Smooth muscle cell (in vitro differentiated cells): Measurements from ENCODE around the gene RHOG. TPM values are rescaled to one million over a fixed set of nuclear protein-coding genes. Genes with fewer than 3 reads are reported as not detected.

Experiments used
- DNase-seq: peaks from one replicate; lab custom pipeline; 2025; ENCODE audit not compliant: unreplicated experiment; lab: John Stamatoyannopoulos, UW
- H2AFZ ChIP-seq: fragments of 200-600 bp; sonication (generic); 2 replicates; pipeline ENCODE4 v1.6.0; 2016; ENCODE audit warnings: antibody characterized with exemption, low read depth, mild to moderate bottlenecking
- H3F3A ChIP-seq: fragments of 200-600 bp; sonication (generic); 2 replicates; pipeline ENCODE4 v1.6.0; 2017; ENCODE audit warnings: antibody characterized with exemption, low read depth
- H3K27ac ChIP-seq: fragments of 200-600 bp; sonication (generic); 2 replicates; pipeline ENCODE4 v1.5.1; 2016; ENCODE audit warnings: low read depth, mild to moderate bottlenecking
- H3K27me3 ChIP-seq: fragments of 200-600 bp; sonication (generic); 2 replicates; pipeline ENCODE4 v1.6.1; 2016; ENCODE audit warnings: low read depth, mild to moderate bottlenecking
- H3K36me3 ChIP-seq: fragments of 200-600 bp; sonication (generic); 2 replicates; pipeline ENCODE4 v1.5.1; 2016; ENCODE audit warnings: low read depth
- H3K4me1 ChIP-seq: fragments of 200-600 bp; sonication (generic); 2 replicates; pipeline ENCODE4 v1.5.1; 2016; ENCODE audit warnings: low read depth
- H3K4me2 ChIP-seq: fragments of 200-600 bp; sonication (generic); 2 replicates; pipeline ENCODE4 v1.6.0; 2016; ENCODE audit warnings: mild to moderate bottlenecking
- H3K4me3 ChIP-seq: fragments of 200-600 bp; sonication (generic); 2 replicates; pipeline ENCODE4 v1.5.1; 2016; ENCODE audit warnings: mild to moderate bottlenecking
- H3K79me2 ChIP-seq: fragments of 200-600 bp; sonication (generic); 2 replicates; pipeline ENCODE4 v1.6.0; 2016; ENCODE audit warnings: low read depth, mild to moderate bottlenecking
- H3K9ac ChIP-seq: fragments of 200-600 bp; sonication (generic); 2 replicates; pipeline ENCODE4 v1.6.0; 2016; ENCODE audit warnings: low read depth
- H3K9me3 ChIP-seq: fragments of 200-600 bp; sonication (generic); replicated peaks from 2 replicates; pipeline ENCODE4 v1.5.1; 2016; ENCODE audit warnings: low read depth
- H4K20me1 ChIP-seq: fragments of 200-600 bp; sonication (generic); 2 replicates; pipeline ENCODE4 v1.6.0; 2016; ENCODE audit warnings: low read depth
- WGBS: methylation state at CpG from one replicate; pipeline ENCODE4 v1.1.7; 2016; ENCODE audit warnings: low lambda C conversion rate; 5-methylcytosine and 5-hydroxymethylcytosine counted together
- polyA plus RNA-seq: library from polyadenylated mRNA; unstranded; fragments of >200 nt; fragmentation: Nextera tagmentation; extraction: Ambion mirVana; gene quantifications from 2 replicates; pipeline ENCODE4 v1.2.1, GENCODE V29; 2016
- total RNA-seq: library from RNA; depleted of rRNA; stranded (reverse); fragments of >200 nt; gene quantifications from 2 replicates; pipeline ENCODE4 v1.2.3, GENCODE V29; 2014
- TF ChIP-seq, protein P1 (sequence below): fragments of 200-600 bp; sonication (generic); IDR thresholded peaks from 2 replicates; pipeline ENCODE4 v1.5.1; 2017; ENCODE audit warnings: borderline replicate concordance, mild to moderate bottlenecking, antibody characterized with exemption; ENCODE audit not compliant: insufficient read depth, poor library complexity, severe bottlenecking

Gene RHOG
- total and polyA plus RNA-seq, 2 experiments from 2014 or later, result 20.2 to 32.7 TPM

DNA sequence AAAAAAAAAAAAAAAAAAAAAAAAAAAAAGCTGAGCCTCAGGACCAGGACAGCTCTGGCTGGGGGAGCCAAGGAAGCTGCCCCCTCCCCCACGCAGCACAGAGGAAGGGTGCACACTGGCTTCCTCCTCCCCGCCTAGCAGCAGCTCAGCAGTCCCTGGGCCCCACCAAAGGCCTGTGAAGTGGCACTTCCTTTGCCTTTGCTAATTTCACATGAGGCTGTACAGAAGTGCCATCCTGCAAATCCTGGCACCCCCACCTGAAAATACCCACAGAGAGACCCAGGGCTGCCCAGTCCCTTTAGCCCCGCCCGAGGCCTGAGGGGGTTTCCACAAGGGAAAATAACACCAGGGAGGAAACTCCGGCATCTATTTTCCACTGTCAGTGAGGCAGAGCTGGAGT lies 3.9 kb downstream of the RHOG start:
- Histone ChIP-seq H4K20me1 (peaks cover 84% of the 10 kb centered on the region), H3K4me3 (no peak overlapping the region), H3K27me3 (no peaks in the 10 kb centered on the region), H3K4me2 (no peak overlapping the region), H3K4me1 (peaks cover 14% of the 10 kb centered on the region), H3K9me3 (no peaks in the 10 kb centered on the region), H3K79me2 (peaks cover 85% of the 10 kb centered on the region), H2AFZ (no peak overlapping the region), H3F3A (peaks cover 10% of the 10 kb centered on the region), H3K27ac (no peak overlapping the region), H3K9ac (no peak overlapping the region), H3K36me3 (no peaks in the 10 kb centered on the region)
- DNase-seq, result no peak
- TF ChIP-seq, protein P1, sequence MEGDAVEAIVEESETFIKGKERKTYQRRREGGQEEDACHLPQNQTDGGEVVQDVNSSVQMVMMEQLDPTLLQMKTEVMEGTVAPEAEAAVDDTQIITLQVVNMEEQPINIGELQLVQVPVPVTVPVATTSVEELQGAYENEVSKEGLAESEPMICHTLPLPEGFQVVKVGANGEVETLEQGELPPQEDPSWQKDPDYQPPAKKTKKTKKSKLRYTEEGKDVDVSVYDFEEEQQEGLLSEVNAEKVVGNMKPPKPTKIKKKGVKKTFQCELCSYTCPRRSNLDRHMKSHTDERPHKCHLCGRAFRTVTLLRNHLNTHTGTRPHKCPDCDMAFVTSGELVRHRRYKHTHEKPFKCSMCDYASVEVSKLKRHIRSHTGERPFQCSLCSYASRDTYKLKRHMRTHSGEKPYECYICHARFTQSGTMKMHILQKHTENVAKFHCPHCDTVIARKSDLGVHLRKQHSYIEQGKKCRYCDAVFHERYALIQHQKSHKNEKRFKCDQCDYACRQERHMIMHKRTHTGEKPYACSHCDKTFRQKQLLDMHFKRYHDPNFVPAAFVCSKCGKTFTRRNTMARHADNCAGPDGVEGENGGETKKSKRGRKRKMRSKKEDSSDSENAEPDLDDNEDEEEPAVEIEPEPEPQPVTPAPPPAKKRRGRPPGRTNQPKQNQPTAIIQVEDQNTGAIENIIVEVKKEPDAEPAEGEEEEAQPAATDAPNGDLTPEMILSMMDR, result no peak
- 90% methylated on average over 5 of the region's 5 CpGs for WGBS

DNA sequence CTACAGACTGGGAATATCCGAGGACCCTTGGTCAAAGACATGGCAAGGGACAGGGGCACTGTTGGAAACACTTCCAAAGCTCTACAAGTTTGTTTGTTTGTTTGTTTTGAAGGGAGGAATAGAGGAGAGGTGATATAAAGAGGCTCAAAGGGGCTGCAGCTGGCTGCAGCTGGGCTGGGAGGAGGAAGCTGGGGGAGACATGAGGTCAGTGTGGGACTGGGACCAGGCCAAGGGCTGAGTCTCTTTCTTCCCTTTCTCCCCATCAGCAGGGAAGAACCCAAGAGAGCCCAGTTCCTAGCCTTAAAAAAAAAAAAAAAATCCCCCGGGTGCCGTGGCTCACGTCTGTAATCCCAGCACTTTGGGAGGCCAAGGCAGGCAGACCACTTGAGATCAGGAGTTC lies 5.0 kb downstream of the RHOG start:
- Histone ChIP-seq H3K9me3 (no peaks in the 10 kb centered on the region), H2AFZ (no peak overlapping the region), H3K27me3 (no peaks in the 10 kb centered on the region), H3K79me2 (peaks cover 90% of the 10 kb centered on the region), H3F3A (peaks cover 10% of the 10 kb centered on the region), H3K36me3 (no peaks in the 10 kb centered on the region), H3K9ac (no peak overlapping the region), H3K4me1 (peaks cover 14% of the 10 kb centered on the region), H3K27ac (no peak overlapping the region), H3K4me2 (no peak overlapping the region), H4K20me1 (peaks cover 95% of the 10 kb centered on the region), H3K4me3 (no peak overlapping the region)
- no peak for DNase-seq
- TF ChIP-seq, protein P1, result no peak
- WGBS, result over 99% methylated on average over 4 of the region's 4 CpGs

DNA sequence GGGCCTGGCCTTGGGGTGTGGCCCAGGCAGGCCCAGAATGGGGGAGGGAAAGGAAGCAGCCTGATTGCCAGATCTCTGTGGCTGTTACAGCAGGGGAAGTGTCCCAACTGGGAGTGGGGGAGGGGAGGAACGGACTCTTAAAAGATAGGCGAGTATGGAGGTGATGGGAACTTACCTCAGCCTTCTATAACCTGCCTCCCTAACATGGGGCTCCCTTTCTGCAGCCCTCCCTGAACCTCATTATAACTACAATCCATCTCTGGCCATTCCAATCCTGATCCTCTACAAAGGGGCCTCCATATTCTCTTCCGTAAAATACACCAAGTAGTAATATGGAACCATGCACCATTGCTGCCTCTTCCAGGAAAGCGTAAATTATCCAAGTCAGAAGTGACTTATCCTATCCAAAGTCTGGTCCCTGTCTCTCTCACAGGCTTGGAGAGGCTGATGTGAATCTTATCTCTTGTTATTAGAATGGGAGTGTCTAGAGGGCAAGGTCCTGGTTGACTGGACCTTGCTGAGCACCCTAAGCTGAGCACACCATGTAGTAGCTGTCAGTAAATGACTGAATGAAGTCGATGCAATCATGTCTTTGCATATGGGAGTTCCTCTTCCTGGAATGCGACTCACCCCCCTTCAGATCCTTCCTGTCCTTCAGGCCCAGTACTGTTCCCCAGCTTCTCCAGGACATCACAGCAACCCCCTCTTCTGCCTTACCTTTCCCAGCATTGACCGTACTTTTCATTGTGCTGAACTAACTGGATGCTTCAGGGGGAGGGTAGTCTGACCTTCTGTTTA lies 5.9 kb downstream of the RHOG start:
- no peak overlapping the region for H3K4me2 ChIP-seq
- DNase-seq, result no peak
- peaks cover 100% of the 10 kb centered on the region for H4K20me1 ChIP-seq
- H3K9ac ChIP-seq, result no peak overlapping the region
- no peaks in the 10 kb centered on the region for H3K36me3 ChIP-seq
- peaks cover 11% of the 10 kb centered on the region for H3K4me1 ChIP-seq
- H3F3A ChIP-seq, result peaks cover 9% of the 10 kb centered on the region
- no peak overlapping the region for H2AFZ ChIP-seq
- H3K79me2 ChIP-seq, result peaks cover 88% of the 10 kb centered on the region
- no peak overlapping the region for H3K27ac ChIP-seq
- H3K9me3 ChIP-seq, result no peaks in the 10 kb centered on the region
- H3K4me3 ChIP-seq, result no peak overlapping the region
- 86% methylated on average over 7 of the region's 7 CpGs for WGBS
- TF ChIP-seq, protein P1, result no peak
- H3K27me3 ChIP-seq, result no peaks in the 10 kb centered on the region

DNA sequence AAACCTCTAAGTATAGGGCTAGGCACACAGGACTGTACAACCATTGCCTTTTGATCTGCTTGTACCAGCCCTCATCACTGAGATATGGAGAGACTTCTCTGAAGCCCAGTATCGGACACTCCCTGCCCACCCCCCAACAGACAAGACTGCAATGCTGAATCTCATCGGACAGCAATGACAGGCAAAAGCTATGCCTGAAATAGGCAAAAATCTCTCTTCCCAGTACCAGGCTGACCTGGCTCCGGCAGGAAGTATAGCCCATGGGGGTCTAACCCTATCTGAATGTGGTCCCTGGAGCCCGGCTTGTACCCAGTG lies 6.5 kb downstream of the RHOG start:
- DNase-seq, result no peak
- TF ChIP-seq, protein P1, result no peak
- H3K27ac ChIP-seq, result no peak overlapping the region
- no peaks in the 10 kb centered on the region for H3K27me3 ChIP-seq
- peaks cover 89% of the 10 kb centered on the region for H3K79me2 ChIP-seq
- WGBS, result 76% methylated on average over 4 of the region's 4 CpGs
- peaks cover 5% of the 10 kb centered on the region for H3F3A ChIP-seq
- no peak overlapping the region for H3K9ac ChIP-seq
- H3K9me3 ChIP-seq, result no peaks in the 10 kb centered on the region
- H3K36me3 ChIP-seq, result no peaks in the 10 kb centered on the region
- H3K4me3 ChIP-seq, result no peak overlapping the region
- no peak overlapping the region for H2AFZ ChIP-seq
- H4K20me1 ChIP-seq, result peaks cover 100% of the 10 kb centered on the region
- H3K4me1 ChIP-seq, result peaks cover 7% of the 10 kb centered on the region
- H3K4me2 ChIP-seq, result no peak overlapping the region
